ENCODE measurements around the gene CRTC3.

DNA sequence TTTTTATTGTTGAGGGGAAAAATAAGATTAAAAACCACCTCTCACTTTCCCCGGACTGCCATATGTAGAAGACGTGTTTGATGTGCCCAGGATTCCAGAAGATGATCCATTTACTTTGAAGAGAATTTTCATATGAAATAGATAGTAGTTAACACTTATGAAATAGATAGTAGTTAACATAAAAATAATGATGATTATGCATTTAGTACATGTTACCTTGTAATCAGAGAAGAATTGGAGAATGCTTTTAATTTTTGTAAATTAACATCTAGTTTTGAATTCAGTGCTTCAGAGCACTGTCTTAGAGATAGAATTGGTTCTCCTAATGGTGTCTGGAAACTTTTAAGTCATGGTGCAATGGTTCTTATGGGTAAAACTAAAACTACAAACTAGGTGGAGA, 46.1 kb upstream of the CRTC3 start:
- TF ChIP-seq CTCF (IDR thresholded peaks at IDR 0.05; ENCODE audit: low read depth, low read length) (no peak), POLR2A (IDR thresholded peaks at IDR 0.05; ENCODE audit: extremely low read depth, insufficient read length) (no peak)
- TF ChIP-seq, protein P1, sequence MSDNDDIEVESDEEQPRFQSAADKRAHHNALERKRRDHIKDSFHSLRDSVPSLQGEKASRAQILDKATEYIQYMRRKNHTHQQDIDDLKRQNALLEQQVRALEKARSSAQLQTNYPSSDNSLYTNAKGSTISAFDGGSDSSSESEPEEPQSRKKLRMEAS (IDR thresholded peaks at IDR 0.05; ENCODE audit: low read depth, low read length): no peak

All from NB4 (cell line).